ENCODE data around the gene TIAM1.

Gene TIAM1

GRCh38 chr21:31338908-31339368, 5.1 kb downstream of the TIAM1 start:
- no peak overlapping the region for H3K27ac ChIP-seq (ENCODE audit: poor library complexity, severe bottlenecking)
- H3K36me3 ChIP-seq (ENCODE audit: low read depth), result no peaks in the 10 kb centered on the region
- DNase-seq (ENCODE audit: low spot score) (no peak), ATAC-seq (ENCODE audit: low read depth) (no peak)
- no peak overlapping the region for H3K4me3 ChIP-seq (ENCODE audit: severe bottlenecking)
- no peak for TF ChIP-seq CTCF (IDR thresholded peaks at IDR 0.05; ENCODE audit: poor library complexity, severe bottlenecking)
- no peaks in the 10 kb centered on the region for H3K9me3 ChIP-seq (ENCODE audit: severe bottlenecking)
- H3K27me3 ChIP-seq (ENCODE audit: insufficient read depth, poor library complexity, severe bottlenecking), result peaks cover 5% of the 10 kb centered on the region
- peaks cover 18% of the 10 kb centered on the region for H3K4me1 ChIP-seq (ENCODE audit: insufficient read depth, poor library complexity, severe bottlenecking)

DNA sequence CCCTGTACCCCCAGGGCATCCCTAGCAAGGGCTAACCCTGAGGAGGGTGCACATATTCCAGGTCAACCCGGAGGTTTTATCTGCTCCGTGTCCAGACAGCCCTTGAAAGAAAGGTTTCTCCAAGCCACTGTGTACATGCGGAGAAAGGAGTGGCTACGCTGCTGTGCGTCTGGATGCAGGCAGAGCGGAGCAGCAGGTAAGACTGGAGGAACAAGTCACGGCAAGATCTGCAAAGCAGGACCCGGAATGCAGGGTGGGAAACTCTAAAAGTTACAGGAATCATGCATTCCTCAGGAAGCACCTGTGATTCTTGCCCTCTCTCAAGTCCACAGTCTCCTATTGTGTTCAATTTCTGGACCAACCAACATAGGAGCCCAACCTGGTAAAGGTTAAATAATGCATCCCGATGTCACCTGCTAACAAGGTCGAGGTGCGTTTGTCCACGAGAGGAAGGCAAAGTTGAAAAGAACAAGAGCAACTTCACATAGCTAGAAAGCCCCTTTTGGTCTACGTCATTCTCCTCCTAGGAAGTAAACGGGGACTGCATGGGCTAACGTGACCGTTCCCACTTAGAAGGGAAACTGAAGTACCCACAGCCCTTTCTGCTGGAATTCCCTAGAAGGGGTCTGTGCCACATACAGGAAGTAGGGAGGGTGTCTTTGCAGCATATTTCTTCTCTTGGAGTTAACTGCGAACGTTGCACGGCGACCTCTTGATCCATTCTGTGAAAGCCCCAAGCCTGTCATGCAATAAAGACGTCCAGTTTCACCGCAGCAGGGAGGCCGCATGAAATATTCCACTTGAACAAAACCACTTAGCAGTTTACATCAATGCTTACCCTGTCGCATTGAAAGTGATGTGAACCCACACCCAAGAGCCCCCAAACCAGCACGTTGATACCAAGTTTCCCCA, 5.8 kb downstream of the TIAM1 start:
- no peaks in the 10 kb centered on the region for H3K36me3 ChIP-seq (ENCODE audit: low read depth)
- no peak overlapping the region for H3K27ac ChIP-seq (ENCODE audit: poor library complexity, severe bottlenecking)
- TF ChIP-seq CTCF (IDR thresholded peaks at IDR 0.05; ENCODE audit: poor library complexity, severe bottlenecking), result no peak

GRCh38 chr21:31337086-31337485, 7.0 kb downstream of the TIAM1 start:
- ATAC-seq (ENCODE audit: low read depth) (no peak), DNase-seq (ENCODE audit: low spot score) (no peak)
- Histone ChIP-seq H3K9me3 (ENCODE audit: severe bottlenecking) (no peaks in the 10 kb centered on the region), H3K4me3 (ENCODE audit: severe bottlenecking) (no peak overlapping the region), H3K27me3 (ENCODE audit: insufficient read depth, poor library complexity, severe bottlenecking) (peaks cover 5% of the 10 kb centered on the region), H3K36me3 (ENCODE audit: low read depth) (no peaks in the 10 kb centered on the region), H3K27ac (ENCODE audit: poor library complexity, severe bottlenecking) (no peak overlapping the region), H3K4me1 (ENCODE audit: insufficient read depth, poor library complexity, severe bottlenecking) (peaks cover 18% of the 10 kb centered on the region)
- TF ChIP-seq CTCF (IDR thresholded peaks at IDR 0.05; ENCODE audit: poor library complexity, severe bottlenecking), result no peak

More for the DNA sequence above, 5.8 kb downstream of the TIAM1 start:
- Histone ChIP-seq H3K4me1 (ENCODE audit: insufficient read depth, poor library complexity, severe bottlenecking) (peaks cover 18% of the 10 kb centered on the region), H3K9me3 (ENCODE audit: severe bottlenecking) (no peaks in the 10 kb centered on the region), H3K27me3 (ENCODE audit: insufficient read depth, poor library complexity, severe bottlenecking) (peaks cover 5% of the 10 kb centered on the region), H3K4me3 (ENCODE audit: severe bottlenecking) (no peak overlapping the region)
- no peak for DNase-seq (ENCODE audit: low spot score)
- ATAC-seq (ENCODE audit: low read depth), result peak; percentile 55; the same call in 2 of the 3 replicates

DNA sequence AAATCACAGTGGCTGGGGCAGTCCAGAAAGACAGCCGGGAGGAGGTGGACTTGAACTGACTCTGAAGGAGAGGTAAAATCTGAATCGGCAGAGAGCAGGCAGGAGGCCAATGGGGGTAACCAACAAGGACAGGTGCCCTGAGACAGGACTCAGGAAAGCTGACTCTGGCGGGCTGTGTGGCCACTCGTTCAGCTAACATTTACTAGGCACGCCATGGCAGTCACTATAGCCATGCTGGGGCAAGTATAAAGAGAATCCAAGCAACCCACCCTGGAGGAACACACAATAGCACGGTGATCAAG, 7.4 kb downstream of the TIAM1 start:
- Histone ChIP-seq H3K27me3 (ENCODE audit: insufficient read depth, poor library complexity, severe bottlenecking) (peaks cover 5% of the 10 kb centered on the region), H3K36me3 (ENCODE audit: low read depth) (no peaks in the 10 kb centered on the region), H3K4me3 (ENCODE audit: severe bottlenecking) (no peak overlapping the region), H3K9me3 (ENCODE audit: severe bottlenecking) (no peaks in the 10 kb centered on the region), H3K27ac (ENCODE audit: poor library complexity, severe bottlenecking) (peak overlapping the region; percentile 4), H3K4me1 (ENCODE audit: insufficient read depth, poor library complexity, severe bottlenecking) (peaks cover 18% of the 10 kb centered on the region)
- DNase-seq (ENCODE audit: low spot score), result no peak
- no peak for ATAC-seq (ENCODE audit: low read depth)
- TF ChIP-seq CTCF (IDR thresholded peaks at IDR 0.05; ENCODE audit: poor library complexity, severe bottlenecking), result no peak

Data from RWPE2 (cell line).